Keratinocyte (primary cell): ENCODE results near the gene SIGLEC9. TPM values are rescaled to one million over a fixed set of nuclear protein-coding genes. Genes with fewer than 3 reads are reported as not detected.

ENCODE experiments used
- DNase-seq: peaks from one replicate; pipeline ENCODE4 v3.0.0-alpha.2; 2011; ENCODE audit warnings: low read depth, missing footprints, low spot score
- FAIRE-seq: peaks from 2 replicates; lab custom pipeline; 2011; peaks lifted over from hg19 to GRCh38; lab: Jason Lieb, UNC
- H2AFZ ChIP-seq: 2 replicates; pipeline ENCODE4 v1.6.0; 2012; ENCODE audit warnings: low read length, control low read depth, inconsistent platforms; ENCODE audit not compliant: control insufficient read depth
- H3K27ac ChIP-seq: 2 replicates; pipeline ENCODE4 v1.5.1; 2011; ENCODE audit warnings: low read length; ENCODE audit not compliant: control insufficient read depth, insufficient read depth
- H3K27me3 ChIP-seq: 3 replicates; pipeline ENCODE4 v1.6.0; 2011; ENCODE audit warnings: low read length; ENCODE audit not compliant: control insufficient read depth, insufficient read depth; ENCODE audit errors: extremely low read depth
- H3K36me3 ChIP-seq, 2 experiments: 2 replicates in 1 of 2; 3 replicates in 1 of 2; pipeline ENCODE4 v1.5.1; 2011; ENCODE audit warnings: low read length in 2 of 2, mild to moderate bottlenecking in 1 of 2; ENCODE audit not compliant: control insufficient read depth in 2 of 2, insufficient read depth in 2 of 2; ENCODE audit errors: extremely low read depth in 1 of 2
- H3K4me1 ChIP-seq: 3 replicates; pipeline ENCODE4 v1.5.1; 2011; ENCODE audit warnings: low read length; ENCODE audit not compliant: control insufficient read depth, insufficient read depth; ENCODE audit errors: extremely low read depth
- H3K4me2 ChIP-seq: 3 replicates; pipeline ENCODE4 v1.6.0; 2011; ENCODE audit warnings: low read depth, low read length; ENCODE audit not compliant: control insufficient read depth, insufficient read depth; ENCODE audit errors: extremely low read depth
- H3K4me3 ChIP-seq, 3 experiments: fragments of 200-600 bp in 1 of 3; sonication (generic) in 1 of 3; 2 replicates in 2 of 3; 3 replicates in 1 of 3; pipeline ENCODE4 v1.5.1; 2011 to 2016; ENCODE audit warnings: low read length in 3 of 3, mild to moderate bottlenecking in 3 of 3, control low read depth in 2 of 3, inconsistent platforms in 1 of 3, low read depth in 1 of 3, mixed read lengths in 1 of 3, mixed run types in 1 of 3, moderate library complexity in 1 of 3; ENCODE audit not compliant: control insufficient read depth in 2 of 3, insufficient read depth in 2 of 3; ENCODE audit errors: extremely low read depth in 1 of 3
- H3K79me2 ChIP-seq: 2 replicates; pipeline ENCODE4 v1.6.0; 2012; ENCODE audit warnings: low read length; ENCODE audit not compliant: control insufficient read depth, insufficient read depth
- H3K9ac ChIP-seq: 3 replicates; pipeline ENCODE4 v1.6.0; 2011; ENCODE audit warnings: low read length; ENCODE audit not compliant: control insufficient read depth, insufficient read depth; ENCODE audit errors: extremely low read depth
- H3K9me1 ChIP-seq: 3 replicates; pipeline ENCODE4 v1.6.0; 2011; ENCODE audit warnings: low read length; ENCODE audit not compliant: control insufficient read depth, insufficient read depth; ENCODE audit errors: extremely low read depth
- H3K9me3 ChIP-seq: 2 replicates; pipeline ENCODE4 v1.5.1; 2012; ENCODE audit warnings: low read depth, low read length; ENCODE audit not compliant: control insufficient read depth
- H4K20me1 ChIP-seq: 3 replicates; pipeline ENCODE4 v1.6.0; 2011; ENCODE audit warnings: low read length; ENCODE audit not compliant: control insufficient read depth, insufficient read depth; ENCODE audit errors: extremely low read depth
- EZH2 ChIP-seq: IDR thresholded peaks from one replicate; pipeline ENCODE4 v1.6.1; 2012; ENCODE audit warnings: inconsistent platforms, mild to moderate bottlenecking, low read length, moderate library complexity
- dilution Hi-C: fragments of 300-500 bp; cut with MboI; formaldehyde crosslinking; loops from one replicate; pipeline ENCODE4 v1.7.0; 2020; ENCODE audit warnings: low sequenced_read_pairs; ENCODE audit not compliant: extremely low pct_ligation_motif_present
- polyA plus RNA-seq, 5 experiments: library from polyadenylated mRNA; depleted of rRNA in 3 of 5; stranded (reverse) in 3 of 5; stranded (forward) in 1 of 5; unstranded in 1 of 5; fragments of >200 nt; gene quantifications; 1 replicate in 1 of 5; 2 replicates in 3 of 5; 3 replicates in 1 of 5; pipeline versions ENCODE4 v1.2.1 to v1.2.3, GENCODE V29; 2011 to 2012; ENCODE audit warnings: missing spikeins in 2 of 5, low read depth in 1 of 5, low replicate concordance in 1 of 5
- TF ChIP-seq, protein P1 (sequence below), 3 experiments: IDR thresholded peaks in 1 of 3; conservative IDR thresholded peaks in 1 of 3; optimal IDR thresholded peaks in 1 of 3; 2 replicates in 2 of 3; 3 replicates in 1 of 3; pipeline versions ENCODE3 to v1.5.1; 2011; ENCODE audit warnings: low read length in 3 of 3, mild to moderate bottlenecking in 3 of 3, moderate library complexity in 2 of 3, control low read depth in 1 of 3, inconsistent platforms in 1 of 3; ENCODE audit not compliant: insufficient read depth in 2 of 3; ENCODE audit errors: extremely low read depth in 1 of 3

SIGLEC9 gene
- polyA plus RNA-seq, 1 donor (not counting 4 experiments of a cell fraction or from before 2014, with no cell fraction given): not detected

DNA sequence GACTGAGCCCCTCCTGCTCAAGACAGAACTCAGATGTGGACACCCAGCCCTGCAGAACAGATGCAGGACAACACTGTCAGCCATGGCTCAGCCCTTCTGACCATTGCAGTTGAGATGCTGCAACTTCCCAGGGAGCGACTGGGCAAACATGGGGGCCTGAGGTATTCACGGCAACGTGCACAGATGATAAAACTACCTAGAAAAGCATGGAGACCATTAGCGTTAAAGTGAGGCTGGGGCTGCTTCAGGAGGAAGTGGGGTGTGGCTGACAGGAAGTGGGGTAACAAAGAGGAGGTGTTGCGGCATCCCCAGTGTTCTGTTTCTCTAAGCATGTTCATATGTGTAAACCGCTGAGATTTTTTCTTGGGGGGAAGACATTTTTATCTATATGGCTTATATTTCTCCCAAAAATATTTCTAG is 1.3 kb upstream of the SIGLEC9 start:
- no peak for TF ChIP-seq EZH2
- TF ChIP-seq, protein P1, sequence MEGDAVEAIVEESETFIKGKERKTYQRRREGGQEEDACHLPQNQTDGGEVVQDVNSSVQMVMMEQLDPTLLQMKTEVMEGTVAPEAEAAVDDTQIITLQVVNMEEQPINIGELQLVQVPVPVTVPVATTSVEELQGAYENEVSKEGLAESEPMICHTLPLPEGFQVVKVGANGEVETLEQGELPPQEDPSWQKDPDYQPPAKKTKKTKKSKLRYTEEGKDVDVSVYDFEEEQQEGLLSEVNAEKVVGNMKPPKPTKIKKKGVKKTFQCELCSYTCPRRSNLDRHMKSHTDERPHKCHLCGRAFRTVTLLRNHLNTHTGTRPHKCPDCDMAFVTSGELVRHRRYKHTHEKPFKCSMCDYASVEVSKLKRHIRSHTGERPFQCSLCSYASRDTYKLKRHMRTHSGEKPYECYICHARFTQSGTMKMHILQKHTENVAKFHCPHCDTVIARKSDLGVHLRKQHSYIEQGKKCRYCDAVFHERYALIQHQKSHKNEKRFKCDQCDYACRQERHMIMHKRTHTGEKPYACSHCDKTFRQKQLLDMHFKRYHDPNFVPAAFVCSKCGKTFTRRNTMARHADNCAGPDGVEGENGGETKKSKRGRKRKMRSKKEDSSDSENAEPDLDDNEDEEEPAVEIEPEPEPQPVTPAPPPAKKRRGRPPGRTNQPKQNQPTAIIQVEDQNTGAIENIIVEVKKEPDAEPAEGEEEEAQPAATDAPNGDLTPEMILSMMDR (optimal IDR thresholded peaks at IDR 0.05 in 1 of 3, IDR thresholded peaks at IDR 0.05 in 1 of 3, conservative IDR thresholded peaks at IDR 0.05 in 1 of 3; ENCODE audit: extremely low read depth in 1 of 3, insufficient read depth in 2 of 3, low read length in 3 of 3): no peak
- Histone ChIP-seq H3K4me2 (no peak overlapping the region), H3K9me1 (no peaks in the 10 kb centered on the region), H3K27me3 (no peaks in the 10 kb centered on the region), H3K4me1 (no peaks in the 10 kb centered on the region), H3K79me2 (no peaks in the 10 kb centered on the region), H2AFZ (no peak overlapping the region), H3K27ac (no peak overlapping the region), H3K4me3 (no peak overlapping the region), H3K9ac (no peak overlapping the region), H3K9me3 (no peaks in the 10 kb centered on the region), H4K20me1 (no peaks in the 10 kb centered on the region), H3K36me3 (no peaks in the 10 kb centered on the region)
- dilution Hi-C loops: no loop called here
- FAIRE-seq: no peak
- DNase-seq: no peak

DNA sequence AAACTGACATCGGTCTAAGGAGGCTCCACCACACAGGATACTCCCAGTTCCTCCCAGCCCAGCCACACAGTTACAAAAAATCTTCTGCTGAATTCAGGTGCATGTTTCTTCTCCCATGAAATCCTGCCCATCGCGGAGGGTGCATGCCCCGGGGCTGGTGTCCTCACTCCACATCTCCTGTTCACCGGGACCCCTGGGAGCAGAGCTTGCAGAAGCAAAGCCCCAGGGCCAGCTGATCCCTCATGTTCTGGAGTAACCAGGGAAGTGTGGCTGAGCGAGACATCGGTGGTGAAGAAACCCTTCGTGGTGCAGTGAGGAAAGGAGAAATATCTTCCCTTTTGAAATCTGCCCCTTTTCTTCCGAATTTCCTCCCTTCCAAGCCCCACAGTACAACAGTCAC is 904 bp upstream of the SIGLEC9 start:
- TF ChIP-seq, protein P1 (optimal IDR thresholded peaks at IDR 0.05 in 1 of 3, IDR thresholded peaks at IDR 0.05 in 1 of 3, conservative IDR thresholded peaks at IDR 0.05 in 1 of 3; ENCODE audit: extremely low read depth in 1 of 3, insufficient read depth in 2 of 3, low read length in 3 of 3): no peak
- TF ChIP-seq EZH2: no peak
- no peak for FAIRE-seq
- H3K27ac ChIP-seq: no peak overlapping the region
- H3K9me1 ChIP-seq: no peaks in the 10 kb centered on the region
- no peak overlapping the region for H2AFZ ChIP-seq
- H3K27me3 ChIP-seq: no peaks in the 10 kb centered on the region
- no peaks in the 10 kb centered on the region for H3K79me2 ChIP-seq
- H4K20me1 ChIP-seq: no peaks in the 10 kb centered on the region
- no peaks in the 10 kb centered on the region for H3K9me3 ChIP-seq
- H3K4me1 ChIP-seq: no peaks in the 10 kb centered on the region
- H3K9ac ChIP-seq: no peak overlapping the region
- dilution Hi-C loops: no loop called here
- no peaks in the 10 kb centered on the region for H3K36me3 ChIP-seq
- no peak overlapping the region for H3K4me2 ChIP-seq
- no peak for DNase-seq
- no peak overlapping the region for H3K4me3 ChIP-seq
